NCI-H146 (cell line): ENCODE measurements around the gene ADARB1.

Experiments
- DNase-seq: peaks from one replicate; lab custom pipeline; 2025; lab: John Stamatoyannopoulos, UW

Gene ADARB1

DNA sequence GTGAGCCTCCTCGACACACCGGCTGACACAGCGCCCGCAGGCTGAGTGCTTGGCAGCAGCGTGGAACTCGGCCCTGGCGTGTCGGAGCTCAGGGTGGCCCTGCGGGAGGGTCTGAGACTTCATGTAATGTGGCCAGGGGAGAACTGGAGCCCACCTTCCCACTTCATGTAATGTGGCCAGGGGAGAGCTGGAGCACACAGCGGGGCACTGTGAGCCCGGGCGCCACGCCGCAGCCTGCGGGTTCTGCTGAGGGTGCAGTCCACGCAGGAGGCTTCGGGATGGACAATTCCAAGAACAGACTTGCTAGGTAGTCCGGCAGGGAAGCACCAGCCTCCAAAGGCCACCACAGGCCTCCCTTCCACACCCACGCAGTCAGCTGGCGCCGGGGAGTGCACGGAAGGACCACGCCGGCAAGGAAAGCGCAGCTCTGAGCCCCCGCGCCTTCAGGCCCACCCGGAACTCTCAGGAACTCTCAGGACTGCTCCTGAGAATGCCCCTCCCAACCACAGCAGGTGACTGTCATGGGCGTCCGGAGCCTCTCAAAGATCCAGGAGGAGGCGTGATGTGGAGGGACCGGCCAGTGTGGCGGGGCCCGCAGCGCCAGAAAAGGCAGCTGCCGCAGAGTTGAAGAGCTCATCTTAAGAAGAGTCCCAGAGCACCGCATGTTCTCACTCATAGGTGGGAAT is 19.3 kb upstream of the ADARB1 start:
- no peak for DNase-seq

DNA sequence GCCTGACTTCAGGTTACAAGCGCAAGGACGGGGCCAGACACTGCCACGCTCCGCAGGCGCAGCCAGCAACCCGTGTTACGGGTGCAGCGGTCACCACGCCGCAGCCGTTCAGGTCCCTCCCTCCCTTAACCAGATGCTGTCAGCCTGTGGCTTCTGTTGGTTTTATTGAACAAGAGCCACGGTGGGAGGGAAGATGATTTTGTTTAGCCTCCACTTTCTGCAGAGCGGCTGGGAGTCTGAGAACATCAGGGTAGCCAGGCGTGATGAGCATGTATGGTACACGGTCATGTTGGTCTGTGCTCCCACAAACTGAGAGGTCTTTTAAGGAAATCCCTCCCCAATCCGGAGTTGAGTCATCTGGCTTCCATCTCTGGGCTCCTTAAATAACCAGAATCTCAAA is 18.5 kb upstream of the ADARB1 start:
- DNase-seq: no peak

DNA sequence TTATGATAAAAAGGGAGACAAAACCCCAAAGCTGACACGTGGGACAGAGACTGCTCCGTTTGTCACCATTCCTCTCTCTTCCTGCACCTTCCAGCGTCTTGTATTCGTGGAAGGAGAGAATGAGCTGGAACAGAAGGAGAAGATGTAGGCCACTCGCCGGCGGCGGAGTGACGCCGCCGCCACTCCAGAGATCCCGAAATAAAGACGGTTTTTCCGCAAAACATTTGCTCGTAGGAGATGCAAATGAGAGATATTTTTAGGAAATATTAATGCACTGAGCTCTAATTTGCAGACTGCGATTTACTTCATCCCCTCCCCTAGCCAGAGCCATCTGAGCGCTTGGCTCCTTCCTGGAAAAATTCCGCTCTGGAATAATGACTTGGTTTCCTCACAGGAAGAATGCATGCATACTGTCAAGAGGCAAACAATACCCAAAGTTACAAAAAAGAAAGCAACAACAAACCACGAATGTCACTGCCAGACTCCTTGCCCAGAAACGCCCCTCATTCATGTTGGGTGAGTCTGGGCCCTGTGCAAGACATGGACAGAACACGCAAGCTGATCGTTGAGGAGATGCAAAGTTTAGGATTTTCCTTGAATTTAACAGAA is 18.0 kb upstream of the ADARB1 start:
- DNase-seq: no peak

DNA sequence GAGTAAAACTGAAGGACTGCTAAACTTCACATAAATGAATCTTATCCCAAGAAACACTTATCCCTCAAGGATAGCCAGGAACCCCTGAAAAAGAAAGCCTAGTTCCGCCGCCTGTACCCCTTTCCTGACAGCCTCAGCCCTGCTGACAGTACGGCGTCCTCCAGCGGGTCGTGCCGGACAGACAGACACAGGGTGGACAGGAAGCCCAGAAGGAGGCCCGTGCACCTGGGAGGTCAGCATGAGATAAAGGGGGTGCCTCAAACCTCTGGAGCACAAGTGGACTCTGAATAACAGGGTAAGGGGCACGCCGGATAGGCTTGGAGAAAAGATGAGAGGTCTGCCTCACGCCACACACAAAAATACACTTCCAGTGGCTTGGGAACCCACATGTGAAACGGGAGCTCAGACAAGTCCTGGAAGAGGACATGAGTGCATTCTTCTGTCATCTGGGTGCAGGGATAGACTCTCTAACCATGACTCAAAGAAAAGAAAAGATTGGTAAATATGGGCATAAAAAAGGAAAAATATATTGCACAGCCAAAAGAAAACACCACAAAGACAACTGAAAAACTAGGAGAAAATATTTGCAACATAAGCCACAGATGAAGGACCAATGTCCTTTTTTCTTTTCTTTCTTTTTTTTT is 17.3 kb upstream of the ADARB1 start:
- no peak for DNase-seq

DNA sequence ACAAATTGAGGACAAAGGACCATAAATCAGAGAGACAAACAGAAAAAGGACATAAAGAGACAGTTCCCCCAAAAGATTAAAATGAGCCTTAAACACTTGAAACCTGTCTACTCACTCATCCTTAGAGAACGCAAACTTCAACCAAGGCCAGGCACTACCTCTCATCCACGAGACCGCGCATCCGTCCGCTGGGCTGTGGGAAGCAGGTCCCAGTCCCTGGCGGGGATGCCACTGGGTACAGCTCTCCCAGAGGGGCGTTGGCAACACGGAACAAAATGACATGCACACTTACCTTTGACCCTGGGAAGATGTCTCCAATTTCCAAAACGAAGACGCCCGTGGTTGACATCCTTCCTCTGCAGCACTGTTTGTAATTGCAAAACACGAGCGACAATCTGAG is 16.5 kb upstream of the ADARB1 start:
- no peak for DNase-seq

DNA sequence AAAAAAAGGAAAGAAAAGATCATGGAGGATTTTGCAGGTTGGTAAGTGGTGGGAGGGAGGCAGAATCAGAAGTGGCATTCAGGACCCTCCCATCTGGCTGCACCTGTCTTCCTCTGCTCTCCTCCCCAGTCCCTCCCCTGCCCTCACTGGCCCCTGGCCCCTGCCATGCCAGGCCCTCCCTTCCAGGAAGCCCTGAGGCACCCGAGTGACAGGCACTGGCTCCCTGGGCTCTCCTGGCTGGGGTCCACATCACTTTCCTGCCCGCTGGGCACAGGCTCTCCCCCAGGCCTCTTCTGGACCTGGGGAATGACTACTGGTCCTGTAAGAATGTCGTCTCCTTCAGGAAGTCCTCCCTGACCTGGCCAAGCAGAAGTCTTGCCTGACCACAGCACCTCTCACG is 15.3 kb upstream of the ADARB1 start:
- DNase-seq: no peak

DNA sequence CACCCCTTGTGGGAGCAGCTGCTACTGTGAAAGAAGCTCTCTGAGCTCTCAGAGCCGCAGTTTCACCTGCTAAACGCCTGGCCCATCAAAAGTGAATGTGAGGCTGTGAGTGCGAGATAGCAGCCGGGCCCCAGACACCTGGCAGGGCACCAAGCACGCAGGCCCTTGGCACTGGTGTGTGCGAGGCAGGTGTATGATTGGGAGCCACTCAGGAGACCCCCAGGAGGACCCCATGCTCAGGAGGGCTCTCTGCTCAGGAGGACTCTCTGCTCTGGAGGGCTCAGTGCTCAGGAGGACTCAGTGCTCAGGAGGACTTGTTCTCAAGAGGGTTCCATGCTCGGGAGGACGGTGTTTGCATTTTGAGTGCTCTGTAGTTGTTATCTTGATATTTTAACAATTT is 14.3 kb upstream of the ADARB1 start:
- no peak for DNase-seq

DNA sequence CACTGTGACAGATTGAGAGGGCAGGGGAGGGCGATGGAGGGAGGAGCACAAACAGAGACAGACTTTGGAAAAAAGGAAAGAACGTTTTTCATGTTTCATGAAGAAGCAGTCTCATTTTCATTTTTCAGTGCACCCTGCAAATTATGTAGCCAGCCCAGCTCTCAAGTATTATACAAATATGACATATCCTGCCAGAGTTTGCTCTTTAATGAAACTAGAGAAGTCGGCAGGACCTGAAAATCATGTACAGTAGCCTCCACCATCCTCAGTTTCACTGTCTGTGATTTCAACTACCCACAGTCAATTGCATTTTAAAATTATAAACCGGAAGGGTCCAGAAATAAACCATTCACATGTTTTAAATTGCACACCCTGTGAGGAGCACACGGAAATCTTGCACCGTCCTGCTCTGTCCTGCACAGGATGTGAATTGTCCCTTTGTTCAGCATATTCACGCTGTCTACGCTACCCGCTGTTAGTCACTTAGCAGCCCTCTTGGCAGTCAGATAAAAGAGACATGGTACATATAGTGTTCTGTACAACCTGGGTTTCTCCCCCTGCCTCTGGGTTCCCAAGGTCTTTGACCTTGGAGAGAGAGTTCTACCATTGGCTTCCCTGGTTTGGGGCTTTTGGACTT is 13.6 kb upstream of the ADARB1 start:
- no peak for DNase-seq

DNA sequence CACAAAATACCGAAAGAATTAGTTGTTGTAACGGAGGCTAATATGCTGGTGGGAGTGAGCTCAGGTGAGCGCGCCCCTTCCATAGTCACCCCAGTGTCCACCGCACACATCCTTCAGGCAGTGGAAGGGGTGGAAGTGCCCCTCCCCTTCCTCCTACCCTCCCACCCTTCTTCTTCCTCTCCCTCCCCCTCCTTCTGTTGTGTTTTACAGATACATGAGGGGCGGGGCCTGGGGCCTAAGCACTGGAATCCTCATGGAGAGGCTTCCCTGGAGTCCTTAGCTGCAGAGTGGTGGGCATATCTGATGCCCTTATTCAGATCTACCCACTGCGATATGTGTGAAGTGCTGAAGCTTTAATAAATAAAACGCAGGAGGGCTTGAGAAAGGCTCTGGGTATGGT is 10.3 kb upstream of the ADARB1 start:
- DNase-seq: no peak

DNA sequence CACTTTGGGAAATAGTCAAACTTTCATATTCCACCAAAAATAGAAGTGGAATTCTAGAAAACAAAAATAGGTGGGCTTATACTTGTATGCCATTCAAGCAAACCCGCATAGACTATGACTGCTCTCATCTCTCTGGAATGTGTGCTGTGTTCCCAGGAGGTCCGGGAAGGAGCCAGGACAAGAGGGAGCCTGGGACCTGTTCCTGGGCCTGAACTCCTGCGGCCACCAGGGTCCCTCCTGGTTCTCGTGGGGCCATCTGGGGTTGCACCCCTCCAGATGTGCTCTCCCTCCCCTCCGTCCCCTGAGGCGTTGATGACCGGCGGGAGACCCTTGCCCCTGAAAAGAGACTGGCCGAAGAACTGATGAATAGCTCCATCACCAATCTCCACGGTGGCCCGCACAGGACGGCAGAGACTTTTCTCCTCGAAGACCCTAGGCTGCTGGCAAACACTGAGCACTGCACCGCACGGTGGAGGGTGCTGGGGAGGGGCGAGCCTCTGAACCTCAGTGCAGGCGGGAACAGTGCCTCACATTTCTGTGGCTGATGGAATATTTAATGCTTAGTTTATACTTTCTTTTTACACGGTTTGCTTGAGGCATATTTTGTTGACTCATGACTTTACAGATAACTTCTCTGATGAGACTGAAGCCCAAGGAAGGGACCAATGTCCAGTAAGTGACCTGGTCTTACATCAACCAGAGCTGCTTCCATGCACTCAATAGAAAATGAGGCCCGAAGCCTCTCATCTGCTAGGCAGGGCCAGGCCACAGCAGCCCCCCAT is 9.6 kb upstream of the ADARB1 start:
- no peak for DNase-seq

DNA sequence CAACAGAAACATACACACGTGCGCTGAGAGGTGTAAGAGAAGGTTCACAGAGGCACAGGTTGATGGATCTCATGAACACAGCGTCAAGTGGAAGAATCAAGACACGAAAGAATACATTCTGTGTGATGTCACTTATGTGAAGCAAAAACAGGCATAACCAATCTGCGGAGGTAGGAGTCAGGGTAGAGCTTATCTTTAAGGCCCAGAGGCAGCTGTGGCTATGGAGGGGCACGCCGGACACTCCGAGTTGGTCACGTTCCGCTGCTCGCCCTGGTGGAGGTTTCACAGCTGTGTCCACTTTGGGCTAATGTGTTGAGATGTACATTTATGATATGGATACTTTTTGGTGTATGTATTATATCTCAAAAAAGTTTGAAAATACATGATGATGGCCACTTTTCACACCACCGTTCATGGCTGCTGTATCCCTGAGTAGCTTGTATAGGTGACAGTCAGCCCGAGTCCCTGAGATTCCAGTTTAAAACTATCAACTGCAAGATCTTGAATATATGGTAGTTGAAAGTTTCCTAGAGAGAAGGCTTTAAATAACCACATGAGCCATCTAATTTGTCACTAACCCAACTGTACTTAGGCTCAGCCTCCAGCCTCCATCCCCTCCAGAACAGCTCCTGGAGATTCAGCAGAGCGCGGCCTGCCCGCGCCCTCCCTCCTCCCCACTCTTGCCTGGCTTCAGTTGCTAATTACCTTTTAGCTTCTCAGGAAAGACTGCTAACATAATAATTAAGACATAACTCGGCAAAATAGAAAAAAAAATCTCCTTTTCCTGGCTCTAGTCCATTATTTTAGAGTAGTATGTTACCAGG is 6.7 kb upstream of the ADARB1 start:
- DNase-seq: no peak

DNA sequence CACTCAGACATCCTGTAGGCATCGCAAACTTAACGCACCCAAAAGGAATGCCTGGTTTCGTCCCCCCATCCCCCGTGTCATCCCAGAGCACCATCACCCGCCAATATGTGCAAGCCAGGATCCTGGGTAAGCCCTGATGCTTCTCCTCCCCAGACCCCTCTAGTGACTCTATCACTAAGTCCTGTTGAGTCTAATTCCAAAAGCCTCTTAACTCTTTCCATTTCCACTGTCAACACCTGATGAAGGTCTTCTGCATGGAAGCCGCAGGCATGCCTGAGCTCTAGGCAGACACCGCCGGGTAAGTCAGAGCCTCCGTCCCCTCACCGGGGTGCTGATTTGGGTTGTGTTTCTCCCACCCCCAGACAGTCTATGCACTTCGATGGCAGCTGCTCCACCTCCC is 5.3 kb upstream of the ADARB1 start:
- DNase-seq: no peak

DNA sequence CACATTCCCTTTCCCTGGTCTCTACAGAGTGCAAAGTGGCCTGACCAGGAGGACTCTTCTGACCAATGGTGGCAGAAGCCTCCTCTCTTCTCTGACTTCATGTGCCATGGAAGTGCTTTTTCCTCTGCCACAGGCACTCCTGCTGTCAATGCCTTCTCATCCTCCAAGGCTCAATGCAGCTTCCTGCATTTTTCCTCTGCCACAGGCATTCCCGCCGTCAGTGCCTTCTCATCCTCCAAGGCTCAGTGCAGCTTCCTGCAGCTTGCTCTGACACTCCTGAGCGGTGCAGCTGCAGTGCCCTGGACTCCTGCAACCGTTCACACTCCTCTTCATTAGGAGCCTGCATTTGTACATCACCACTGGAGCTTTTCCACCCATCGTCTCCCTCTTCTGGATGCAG is 4.7 kb upstream of the ADARB1 start:
- no peak for DNase-seq

DNA sequence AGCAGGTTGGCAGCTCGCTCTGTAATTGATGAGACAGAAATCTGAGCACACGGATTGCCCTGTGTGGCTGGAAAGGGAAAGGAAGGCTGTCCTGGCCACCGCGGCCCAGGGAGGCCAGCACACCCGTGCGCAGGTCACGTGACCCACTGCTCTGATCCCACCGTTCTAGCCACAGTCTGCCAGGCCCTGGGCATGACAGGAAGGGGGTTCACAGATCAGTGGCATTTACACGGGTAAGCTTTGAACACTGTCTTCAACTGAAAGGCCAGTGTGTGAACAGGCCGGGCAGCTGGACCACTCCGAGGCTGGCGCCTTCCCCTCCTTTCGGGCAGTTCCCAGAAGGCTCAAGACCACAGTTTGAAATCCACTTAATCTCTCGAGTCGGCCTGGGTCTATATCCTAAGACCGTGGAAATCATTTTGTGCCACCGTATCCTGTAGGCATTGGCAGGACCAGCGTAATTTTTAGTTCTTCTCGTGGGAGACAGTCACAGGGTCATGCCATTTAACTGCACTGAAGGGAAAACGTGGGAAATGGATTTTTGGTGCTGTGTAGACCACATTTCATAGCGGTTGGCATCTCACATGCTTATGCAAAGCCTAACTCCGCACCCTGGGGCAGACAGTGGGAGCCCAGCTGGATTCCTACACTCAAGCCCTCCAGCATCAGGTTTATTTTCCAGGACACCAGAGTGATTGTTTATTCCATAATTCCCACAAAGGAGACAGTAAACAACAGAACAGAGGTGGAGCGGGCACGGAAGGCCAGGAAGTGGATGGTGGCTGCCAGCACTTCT is 3.1 kb upstream of the ADARB1 start:
- DNase-seq: no peak

DNA sequence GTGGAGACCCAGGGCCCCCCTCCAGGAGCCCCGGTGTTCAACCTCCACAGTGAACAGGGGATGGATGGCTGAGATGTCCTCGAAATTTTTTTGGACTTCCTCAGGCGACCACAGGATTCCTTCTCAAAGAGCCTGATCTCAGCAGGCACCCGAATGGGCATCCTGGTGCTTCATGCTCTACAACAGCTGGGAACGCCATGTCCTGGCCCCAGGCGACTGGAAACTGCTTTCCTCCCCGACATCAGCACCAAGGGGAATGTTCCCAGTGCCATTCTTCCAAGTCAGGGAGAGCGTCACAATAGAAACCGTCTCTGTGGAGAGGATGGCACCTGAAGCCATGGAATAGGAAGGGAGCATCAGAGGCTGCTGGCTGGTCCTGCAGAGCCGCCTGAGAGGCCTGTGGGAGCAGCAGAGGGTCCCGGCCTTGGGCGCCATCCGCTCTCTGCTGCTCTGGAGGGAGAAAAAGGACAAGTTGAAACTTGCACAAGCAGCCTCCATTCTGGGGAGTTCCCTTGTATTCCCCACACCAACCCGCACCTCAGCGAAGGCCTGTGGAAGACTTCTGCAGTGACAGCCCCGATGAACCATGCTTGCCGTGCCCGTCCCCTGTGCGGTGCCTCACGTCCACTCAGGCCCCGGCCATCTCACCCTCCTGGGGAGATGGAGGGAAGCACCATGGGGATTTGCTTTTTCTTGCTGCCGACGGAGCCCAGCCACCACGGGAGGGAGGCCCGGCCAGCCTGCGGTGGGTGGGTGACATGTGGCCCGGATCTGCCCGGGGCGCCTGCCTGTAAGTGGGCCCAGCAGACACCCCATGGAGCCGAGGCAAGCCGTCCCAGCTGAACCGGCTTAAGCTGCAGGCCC is 2.3 kb upstream of the ADARB1 start:
- no peak for DNase-seq

DNA sequence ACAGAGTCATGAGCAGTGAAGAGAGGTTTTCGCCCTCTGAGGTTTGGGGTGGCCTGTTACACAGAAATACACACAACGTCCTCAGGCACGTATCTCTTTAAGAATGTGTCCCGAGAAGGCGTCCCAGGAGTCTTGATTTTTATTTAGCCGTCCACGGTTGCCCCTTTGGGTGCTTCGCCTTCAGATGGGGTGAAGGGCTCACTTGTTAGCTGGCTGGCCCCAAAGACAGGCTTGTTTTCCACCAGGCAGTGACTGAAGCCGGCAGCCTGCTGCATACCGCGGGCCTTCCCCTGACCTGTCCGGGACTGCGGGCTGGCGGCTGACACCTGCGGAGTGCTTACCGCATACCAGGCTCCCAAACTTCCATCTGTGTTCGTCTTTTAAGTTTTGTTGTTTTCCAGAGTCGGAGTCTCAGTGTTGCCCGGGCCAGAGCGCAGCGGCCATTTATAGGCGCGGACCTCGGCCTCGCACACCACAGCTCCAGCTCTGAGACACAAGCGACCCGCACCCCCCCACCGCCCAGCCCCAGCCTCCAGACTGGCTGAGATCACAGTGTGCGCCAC is 1.6 kb upstream of the ADARB1 start:
- DNase-seq: no peak

DNA sequence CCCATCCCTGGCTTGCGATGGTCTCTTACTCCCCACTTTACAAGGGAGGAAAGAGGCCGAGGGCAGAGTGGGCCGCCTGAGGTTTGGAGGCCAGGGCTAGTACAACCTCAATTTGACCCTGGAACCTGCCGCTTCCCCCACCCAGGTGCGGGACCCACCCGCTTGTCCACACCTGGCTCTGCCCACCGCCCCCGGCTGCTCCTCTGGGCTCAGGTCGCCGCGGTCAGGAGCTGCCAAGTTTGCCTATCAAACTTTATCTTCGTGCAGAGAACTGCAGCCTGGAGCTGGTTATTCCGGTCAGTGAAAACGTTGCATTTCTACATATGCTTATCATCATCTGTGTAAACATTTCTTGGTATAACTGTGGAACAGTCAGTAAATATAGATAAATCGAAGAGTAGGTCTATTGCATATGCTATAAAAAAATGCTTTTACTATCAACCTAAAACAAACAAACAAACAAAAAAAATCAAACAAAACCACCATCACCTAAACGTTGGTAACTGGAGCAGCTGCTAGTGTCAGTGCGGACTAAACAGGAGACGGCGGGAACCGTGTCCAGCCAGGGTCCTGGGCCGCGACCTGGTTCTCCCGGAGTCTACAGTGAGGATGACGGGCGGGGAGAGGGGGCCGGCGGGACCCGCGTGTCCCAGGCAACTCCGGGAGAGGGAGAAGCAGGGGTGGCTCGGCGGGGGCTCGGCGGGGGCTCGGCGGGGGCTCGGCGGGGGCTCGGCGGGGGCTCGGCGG is 906 bp upstream of the ADARB1 start:
- DNase-seq: no peak

DNA sequence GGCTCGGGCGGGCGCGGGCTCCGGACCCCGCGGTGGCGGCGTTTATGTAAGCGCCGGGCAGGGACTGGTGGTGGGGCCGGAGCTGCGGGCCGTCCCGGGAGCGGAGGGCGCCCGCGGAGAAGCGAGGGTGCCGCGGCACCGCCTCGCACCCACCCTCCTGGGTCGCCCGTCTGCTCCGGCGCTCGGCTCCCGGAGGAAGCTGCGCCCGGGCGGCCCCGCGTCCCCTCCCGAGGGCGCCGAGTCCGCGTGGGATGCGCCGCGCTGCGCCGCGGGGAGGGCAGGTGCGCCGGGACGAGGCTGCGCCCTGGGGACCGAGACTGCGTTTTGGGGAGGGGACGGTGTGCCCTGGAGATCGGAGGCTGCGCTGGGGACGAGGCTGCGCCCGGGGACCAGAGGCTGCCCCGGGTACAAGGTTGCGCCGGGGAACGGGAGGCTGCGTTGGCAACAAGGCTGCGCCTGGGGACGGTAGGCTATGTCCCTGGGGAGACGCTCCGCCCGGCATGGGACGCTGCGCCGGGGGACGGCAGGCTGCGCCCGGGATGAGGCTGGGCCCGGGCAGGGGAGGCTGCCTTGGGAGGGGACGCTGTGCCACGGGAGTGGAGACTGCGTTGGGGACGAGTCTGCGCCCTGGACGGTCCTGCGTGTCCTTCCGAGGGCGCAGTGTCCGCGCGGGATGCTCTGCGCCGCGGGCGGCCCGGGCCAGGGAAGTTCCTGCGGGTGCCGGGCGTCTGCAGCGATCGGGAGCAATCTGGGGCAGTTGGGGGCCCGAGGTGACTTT is 627 bp downstream of the ADARB1 start:
- no peak for DNase-seq
